Liver (tissue), 3 donors: ENCODE results near the gene NPIPA1.
"Not testable (repeated sequence)": the region's sequence is repeated elsewhere in the genome, so short reads cannot be mapped to it uniquely, and the experiment has no call there.

ENCODE experiments used
- ATF3 ChIP-seq: IDR thresholded peaks from 2 replicates; pipeline ENCODE4 v1.6.1; 2016; ENCODE audit warnings: antibody characterized with exemption
- CTCF ChIP-seq: fragments of 150-350 bp; IDR thresholded peaks from 2 replicates; pipeline ENCODE4 v1.5.1; 2017; ENCODE audit warnings: improper control_type of control experiment, low read depth, low read length; ENCODE audit not compliant: missing input control
- EGR1 ChIP-seq, 2 donors: IDR thresholded peaks; 2 replicates each; pipeline ENCODE4 v1.6.1; 2016 to 2018; ENCODE audit warnings: antibody characterized with exemption in 2 of 2, low read depth in 2 of 2
- FOXA1 ChIP-seq: IDR thresholded peaks from 2 replicates; pipeline ENCODE4 v1.6.1; 2016; ENCODE audit warnings: antibody characterized with exemption
- HNF4G ChIP-seq: IDR thresholded peaks from 2 replicates; pipeline ENCODE4 v1.6.1; 2016; ENCODE audit warnings: antibody characterized with exemption
- MAX ChIP-seq: IDR thresholded peaks from 2 replicates; pipeline ENCODE4 v1.6.1; 2016; ENCODE audit warnings: antibody characterized with exemption
- RAD21 ChIP-seq, 2 donors: IDR thresholded peaks; 2 replicates each; pipeline ENCODE4 v1.6.1; 2016; ENCODE audit warnings: antibody characterized with exemption in 2 of 2, mild to moderate bottlenecking in 2 of 2
- TAF1 ChIP-seq: conservative IDR thresholded peaks from 2 replicates; pipeline ENCODE4 v1.6.1; 2016; ENCODE audit warnings: antibody characterized with exemption, mild to moderate bottlenecking
- TF ChIP-seq, protein P1 (sequence below): IDR thresholded peaks from 2 replicates; pipeline ENCODE4 v1.6.1; 2016; ENCODE audit warnings: antibody characterized with exemption, mild to moderate bottlenecking
- TF ChIP-seq, protein P2 (sequence below): IDR thresholded peaks from 2 replicates; pipeline ENCODE4 v1.6.1; 2016; ENCODE audit warnings: antibody characterized with exemption
- donor health status: healthy.
- donor health status: healthy.

GRCh38 chr16:14922285-14922684 is 15.0 kb upstream of the NPIPA1 start:
- not testable (repeated sequence) for TF ChIP-seq CTCF; RAD21 (IDR thresholded peaks at IDR 0.05); TAF1; MAX; ATF3; EGR1 (IDR thresholded peaks at IDR 0.05; ENCODE audit: low read depth in 2 of 2); HNF4G; FOXA1
- TF ChIP-seq, protein P1, sequence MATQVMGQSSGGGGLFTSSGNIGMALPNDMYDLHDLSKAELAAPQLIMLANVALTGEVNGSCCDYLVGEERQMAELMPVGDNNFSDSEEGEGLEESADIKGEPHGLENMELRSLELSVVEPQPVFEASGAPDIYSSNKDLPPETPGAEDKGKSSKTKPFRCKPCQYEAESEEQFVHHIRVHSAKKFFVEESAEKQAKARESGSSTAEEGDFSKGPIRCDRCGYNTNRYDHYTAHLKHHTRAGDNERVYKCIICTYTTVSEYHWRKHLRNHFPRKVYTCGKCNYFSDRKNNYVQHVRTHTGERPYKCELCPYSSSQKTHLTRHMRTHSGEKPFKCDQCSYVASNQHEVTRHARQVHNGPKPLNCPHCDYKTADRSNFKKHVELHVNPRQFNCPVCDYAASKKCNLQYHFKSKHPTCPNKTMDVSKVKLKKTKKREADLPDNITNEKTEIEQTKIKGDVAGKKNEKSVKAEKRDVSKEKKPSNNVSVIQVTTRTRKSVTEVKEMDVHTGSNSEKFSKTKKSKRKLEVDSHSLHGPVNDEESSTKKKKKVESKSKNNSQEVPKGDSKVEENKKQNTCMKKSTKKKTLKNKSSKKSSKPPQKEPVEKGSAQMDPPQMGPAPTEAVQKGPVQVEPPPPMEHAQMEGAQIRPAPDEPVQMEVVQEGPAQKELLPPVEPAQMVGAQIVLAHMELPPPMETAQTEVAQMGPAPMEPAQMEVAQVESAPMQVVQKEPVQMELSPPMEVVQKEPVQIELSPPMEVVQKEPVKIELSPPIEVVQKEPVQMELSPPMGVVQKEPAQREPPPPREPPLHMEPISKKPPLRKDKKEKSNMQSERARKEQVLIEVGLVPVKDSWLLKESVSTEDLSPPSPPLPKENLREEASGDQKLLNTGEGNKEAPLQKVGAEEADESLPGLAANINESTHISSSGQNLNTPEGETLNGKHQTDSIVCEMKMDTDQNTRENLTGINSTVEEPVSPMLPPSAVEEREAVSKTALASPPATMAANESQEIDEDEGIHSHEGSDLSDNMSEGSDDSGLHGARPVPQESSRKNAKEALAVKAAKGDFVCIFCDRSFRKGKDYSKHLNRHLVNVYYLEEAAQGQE = not testable (repeated sequence)
- TF ChIP-seq, protein P2, sequence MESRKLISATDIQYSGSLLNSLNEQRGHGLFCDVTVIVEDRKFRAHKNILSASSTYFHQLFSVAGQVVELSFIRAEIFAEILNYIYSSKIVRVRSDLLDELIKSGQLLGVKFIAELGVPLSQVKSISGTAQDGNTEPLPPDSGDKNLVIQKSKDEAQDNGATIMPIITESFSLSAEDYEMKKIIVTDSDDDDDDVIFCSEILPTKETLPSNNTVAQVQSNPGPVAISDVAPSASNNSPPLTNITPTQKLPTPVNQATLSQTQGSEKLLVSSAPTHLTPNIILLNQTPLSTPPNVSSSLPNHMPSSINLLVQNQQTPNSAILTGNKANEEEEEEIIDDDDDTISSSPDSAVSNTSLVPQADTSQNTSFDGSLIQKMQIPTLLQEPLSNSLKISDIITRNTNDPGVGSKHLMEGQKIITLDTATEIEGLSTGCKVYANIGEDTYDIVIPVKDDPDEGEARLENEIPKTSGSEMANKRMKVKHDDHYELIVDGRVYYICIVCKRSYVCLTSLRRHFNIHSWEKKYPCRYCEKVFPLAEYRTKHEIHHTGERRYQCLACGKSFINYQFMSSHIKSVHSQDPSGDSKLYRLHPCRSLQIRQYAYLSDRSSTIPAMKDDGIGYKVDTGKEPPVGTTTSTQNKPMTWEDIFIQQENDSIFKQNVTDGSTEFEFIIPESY = not testable (repeated sequence)
